GM18867 (cell line): ENCODE measurements around the gene CNOT10.
A peak's percentile ranks its signal among the peaks of the same experiment; 100 is the strongest.
"Not testable (repeated sequence)": the region's sequence is repeated elsewhere in the genome, so short reads cannot be mapped to it uniquely, and the experiment has no call there.

Source experiments
- ATAC-seq: cut with Tn5 transposase; IDR thresholded peaks from one replicate; pipeline ENCODE4 v1.9.1; 2021; ENCODE audit warnings: mild to moderate bottlenecking, moderate library complexity; ENCODE audit not compliant: unreplicated experiment

The CNOT10 gene, protein sequence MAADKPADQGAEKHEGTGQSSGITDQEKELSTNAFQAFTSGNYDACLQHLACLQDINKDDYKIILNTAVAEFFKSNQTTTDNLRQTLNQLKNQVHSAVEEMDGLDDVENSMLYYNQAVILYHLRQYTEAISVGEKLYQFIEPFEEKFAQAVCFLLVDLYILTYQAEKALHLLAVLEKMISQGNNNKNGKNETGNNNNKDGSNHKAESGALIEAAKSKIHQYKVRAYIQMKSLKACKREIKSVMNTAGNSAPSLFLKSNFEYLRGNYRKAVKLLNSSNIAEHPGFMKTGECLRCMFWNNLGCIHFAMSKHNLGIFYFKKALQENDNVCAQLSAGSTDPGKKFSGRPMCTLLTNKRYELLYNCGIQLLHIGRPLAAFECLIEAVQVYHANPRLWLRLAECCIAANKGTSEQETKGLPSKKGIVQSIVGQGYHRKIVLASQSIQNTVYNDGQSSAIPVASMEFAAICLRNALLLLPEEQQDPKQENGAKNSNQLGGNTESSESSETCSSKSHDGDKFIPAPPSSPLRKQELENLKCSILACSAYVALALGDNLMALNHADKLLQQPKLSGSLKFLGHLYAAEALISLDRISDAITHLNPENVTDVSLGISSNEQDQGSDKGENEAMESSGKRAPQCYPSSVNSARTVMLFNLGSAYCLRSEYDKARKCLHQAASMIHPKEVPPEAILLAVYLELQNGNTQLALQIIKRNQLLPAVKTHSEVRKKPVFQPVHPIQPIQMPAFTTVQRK

DNA sequence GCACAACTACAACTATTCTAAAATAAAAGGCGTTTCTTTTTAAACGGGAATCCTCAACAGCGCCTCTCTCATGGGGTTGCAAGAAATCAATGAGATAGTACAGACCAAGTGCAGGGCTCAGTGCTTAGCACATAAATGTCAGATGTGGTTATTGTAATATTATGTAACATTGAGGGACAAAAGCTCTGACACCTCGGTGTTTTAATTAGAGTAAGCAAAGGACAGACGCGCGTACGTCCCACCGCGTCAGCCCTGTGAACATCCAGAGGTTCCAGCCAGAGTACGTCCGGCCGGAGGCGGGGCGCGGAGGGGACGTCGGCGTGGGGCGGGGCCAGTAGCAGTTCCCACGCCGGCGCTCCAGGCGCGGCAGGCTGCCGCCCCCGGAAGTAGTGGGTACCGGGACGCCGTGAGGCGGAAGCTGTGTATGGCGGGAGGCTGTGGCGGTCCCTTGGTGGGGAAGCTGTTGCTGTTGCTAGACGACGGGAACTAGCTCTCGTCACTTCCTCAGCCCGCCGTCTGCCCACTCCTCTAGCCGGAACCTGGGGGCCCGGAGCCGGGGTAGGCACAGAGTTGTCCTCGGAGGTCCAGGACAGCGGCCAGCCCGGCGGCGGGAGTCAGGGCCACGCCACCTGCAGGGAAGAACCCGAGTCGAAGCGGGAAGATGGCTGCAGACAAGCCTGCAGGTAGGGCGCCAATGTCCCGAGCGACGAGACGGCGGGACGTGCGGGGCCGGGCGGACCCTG is at the start of gene CNOT10:
CNOT10 (plus strand) TSS at position 389 of the 743 bp plus-strand sequence; CDS start at position 662, 273 bp downstream.
- ATAC-seq, result peak; percentile 98

DNA sequence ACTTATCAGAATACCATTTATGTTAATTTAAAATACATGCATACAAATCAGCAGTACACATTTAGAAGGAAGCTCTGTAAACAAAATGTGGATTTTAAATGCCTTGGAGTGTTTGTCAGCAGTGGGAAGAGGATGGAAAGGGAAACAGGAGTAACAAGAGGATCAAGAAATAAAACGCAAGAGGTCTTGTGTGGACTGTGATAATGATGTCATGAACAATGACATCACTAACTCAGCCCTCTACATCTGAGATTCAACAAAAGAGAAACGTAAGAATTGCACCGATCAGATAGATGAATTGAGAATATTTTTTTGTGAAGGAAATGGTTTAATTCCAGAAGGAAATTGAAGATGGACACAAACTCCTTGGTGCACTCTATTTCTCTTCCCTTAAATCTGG is 44.0 kb upstream of the CNOT10 start:
- no peak for ATAC-seq

- ATAC-seq, result no peak
Measured at GRCh38 chr3:32641356-32641755, 43.6 kb upstream of the CNOT10 start.

GRCh38 chr3:32643354-32643753 is 41.6 kb upstream of the CNOT10 start:
- no peak for ATAC-seq

GRCh38 chr3:32643816-32644215 is 41.2 kb upstream of the CNOT10 start:
- no peak for ATAC-seq

- ATAC-seq, result no peak
Measured at GRCh38 chr3:32644380-32644779, 40.6 kb upstream of the CNOT10 start.

GRCh38 chr3:32646761-32647160 is 38.2 kb upstream of the CNOT10 start:
- no peak for ATAC-seq

GRCh38 chr3:32652337-32653100 is 32.5 kb upstream of the CNOT10 start:
- ATAC-seq, result not testable (repeated sequence)

- no peak for ATAC-seq
Measured at GRCh38 chr3:32655167-32655566, 29.8 kb upstream of the CNOT10 start.

GRCh38 chr3:32660634-32661033 is 24.4 kb upstream of the CNOT10 start:
- ATAC-seq, result no peak

- ATAC-seq, result no peak
Measured at GRCh38 chr3:32662647-32663046, 22.3 kb upstream of the CNOT10 start.

- ATAC-seq, result peak; percentile 57
Measured at GRCh38 chr3:32664630-32665075, 20.3 kb upstream of the CNOT10 start.

DNA sequence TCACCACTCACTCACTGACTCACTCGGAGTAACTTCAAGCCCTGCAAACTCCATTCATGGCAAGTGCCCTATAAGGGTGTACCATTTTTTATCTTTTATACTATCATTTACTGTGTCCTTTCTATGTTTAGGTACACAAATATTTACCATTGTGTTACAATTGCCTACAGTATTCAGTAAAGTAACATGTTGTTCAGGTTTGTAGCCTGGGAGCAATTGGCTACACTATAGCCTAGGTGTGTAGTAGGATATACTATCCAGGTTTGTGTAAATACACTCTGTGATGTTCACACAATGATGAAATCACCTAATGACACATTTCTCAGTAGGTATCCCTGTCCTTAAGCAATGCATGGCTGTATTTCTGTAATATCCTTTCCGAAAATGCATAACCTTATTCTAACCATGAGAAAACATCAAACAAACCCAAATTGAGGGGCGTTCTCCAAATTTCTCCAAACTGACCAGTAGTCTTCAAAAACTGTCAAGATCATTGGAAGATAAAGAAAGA is 17.9 kb upstream of the CNOT10 start:
- ATAC-seq, result no peak

GRCh38 chr3:32669226-32669625 is 15.8 kb upstream of the CNOT10 start:
- ATAC-seq, result not testable (repeated sequence)

- ATAC-seq, result not testable (repeated sequence)
Measured at GRCh38 chr3:32673730-32674129, 11.3 kb upstream of the CNOT10 start.

DNA sequence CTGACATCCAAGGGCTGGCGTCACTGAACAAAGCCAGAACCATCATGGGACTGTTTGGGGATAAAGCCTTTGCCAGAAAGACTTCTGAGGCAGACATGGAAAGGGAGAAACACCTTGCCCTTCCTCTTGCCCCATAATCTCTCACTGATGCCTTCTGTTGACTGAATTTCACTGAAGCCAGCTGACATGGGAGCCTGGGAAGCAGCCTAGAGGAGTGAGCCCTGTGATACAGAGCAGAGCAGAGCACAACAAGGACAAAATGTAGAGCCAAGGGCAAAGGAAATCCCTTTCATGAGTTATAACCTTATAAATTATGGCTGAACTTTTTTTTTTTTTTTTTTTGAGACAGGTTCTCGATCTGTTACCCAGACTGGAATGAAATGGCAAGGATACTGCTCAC is 9.8 kb upstream of the CNOT10 start:
- ATAC-seq, result no peak

- ATAC-seq, result no peak
Measured at GRCh38 chr3:32675650-32676049, 9.3 kb upstream of the CNOT10 start.

GRCh38 chr3:32681811-32682210 is 3.2 kb upstream of the CNOT10 start:
- no peak for ATAC-seq

DNA sequence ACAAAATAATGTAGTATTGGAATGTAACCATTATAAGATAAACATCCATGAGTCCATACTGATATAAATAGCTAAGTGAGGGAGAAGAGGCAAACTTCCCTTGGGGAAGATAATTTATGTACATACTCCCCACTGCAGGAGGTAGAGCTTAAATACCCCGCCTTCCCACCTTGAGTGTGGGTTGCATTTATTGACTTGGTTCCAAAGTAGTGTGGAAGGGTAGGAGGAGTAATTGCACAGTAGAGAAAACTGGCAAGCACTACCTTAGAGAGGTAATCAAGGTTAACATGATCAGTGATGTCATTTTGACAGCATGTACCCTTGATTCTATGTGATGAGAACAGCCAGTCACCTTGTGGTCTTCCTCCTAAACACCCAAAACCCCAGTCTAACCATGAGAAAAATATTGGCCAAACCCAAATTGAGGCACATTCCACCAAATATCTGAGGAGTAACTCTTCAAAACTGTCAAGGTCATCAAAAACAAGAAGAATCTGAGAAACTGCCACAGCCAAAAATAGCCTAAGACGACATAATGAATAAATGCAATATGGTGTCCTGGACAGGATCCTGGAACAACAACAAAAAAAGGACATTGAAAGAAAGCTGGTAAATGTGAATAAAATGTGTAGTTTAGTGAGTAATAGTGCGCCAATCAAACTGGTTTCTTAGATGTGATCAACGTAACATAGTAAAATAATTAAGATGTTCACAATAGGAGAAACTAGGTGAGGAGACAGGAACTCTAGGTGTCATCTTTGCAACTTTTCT is 774 bp upstream of the CNOT10 start:
- no peak for ATAC-seq
